ENCODE measurements around the gene DRG1.

DRG1 gene

GRCh38 chr22:31445642-31446041 is 46.2 kb downstream of the DRG1 start:
- Histone ChIP-seq H3K27me3 (ENCODE audit: low read depth, low read length) (no peaks in the 10 kb centered on the region), H3K9me3 (ENCODE audit: insufficient read depth, low read length) (no peaks in the 10 kb centered on the region), H4K20me1 (ENCODE audit: insufficient read depth, low read length) (no peaks in the 10 kb centered on the region), H3K36me3 (replicated peaks; ENCODE audit: low read depth, low read length) (peaks cover 71% of the 10 kb centered on the region), H3K79me2 (ENCODE audit: low read length) (no peaks in the 10 kb centered on the region), H3K4me2 (ENCODE audit: low read length) (no peak overlapping the region), H3K27ac (ENCODE audit: low read length) (no peak overlapping the region), H3K4me1 (ENCODE audit: low read length) (no peaks in the 10 kb centered on the region; the same call in 1 of the 2 replicates), H3K4me3 (ENCODE audit: low read length) (no peak overlapping the region), H2AFZ (ENCODE audit: low read depth, low read length) (no peak overlapping the region), H3K9ac (ENCODE audit: low read length) (no peak overlapping the region)
- TF ChIP-seq CTCF (IDR thresholded peaks at IDR 0.05; ENCODE audit: low read depth, low read length) (no peak), EZH2phosphoT487 (IDR thresholded peaks at IDR 0.05; ENCODE audit: low read depth) (no peak)

GRCh38 chr22:31446208-31446607 is 46.8 kb downstream of the DRG1 start:
- Histone ChIP-seq H3K79me2 (ENCODE audit: low read length) (no peaks in the 10 kb centered on the region), H3K27me3 (ENCODE audit: low read depth, low read length) (no peaks in the 10 kb centered on the region), H3K4me3 (ENCODE audit: low read length) (no peak overlapping the region), H3K36me3 (replicated peaks; ENCODE audit: low read depth, low read length) (peaks cover 69% of the 10 kb centered on the region), H3K9me3 (ENCODE audit: insufficient read depth, low read length) (no peaks in the 10 kb centered on the region), H3K4me1 (ENCODE audit: low read length) (no peaks in the 10 kb centered on the region; the same call in 1 of the 2 replicates), H3K4me2 (ENCODE audit: low read length) (no peak overlapping the region), H4K20me1 (ENCODE audit: insufficient read depth, low read length) (no peaks in the 10 kb centered on the region), H3K27ac (ENCODE audit: low read length) (no peak overlapping the region), H3K9ac (ENCODE audit: low read length) (no peak overlapping the region), H2AFZ (ENCODE audit: low read depth, low read length) (no peak overlapping the region)
- TF ChIP-seq CTCF (IDR thresholded peaks at IDR 0.05; ENCODE audit: low read depth, low read length) (no peak), EZH2phosphoT487 (IDR thresholded peaks at IDR 0.05; ENCODE audit: low read depth) (no peak)

GRCh38 chr22:31446767-31447166 is 47.4 kb downstream of the DRG1 start:
- H3K9me3 ChIP-seq (ENCODE audit: insufficient read depth, low read length), result no peaks in the 10 kb centered on the region
- H3K4me2 ChIP-seq (ENCODE audit: low read length), result no peak overlapping the region
- H3K36me3 ChIP-seq (replicated peaks; ENCODE audit: low read depth, low read length), result peaks cover 69% of the 10 kb centered on the region
- no peaks in the 10 kb centered on the region for H3K27me3 ChIP-seq (ENCODE audit: low read depth, low read length)
- TF ChIP-seq EZH2phosphoT487 (IDR thresholded peaks at IDR 0.05; ENCODE audit: low read depth), result no peak
- H3K4me1 ChIP-seq (ENCODE audit: low read length), result no peaks in the 10 kb centered on the region; the same call in 1 of the 2 replicates
- H2AFZ ChIP-seq (ENCODE audit: low read depth, low read length), result no peak overlapping the region
- no peaks in the 10 kb centered on the region for H4K20me1 ChIP-seq (ENCODE audit: insufficient read depth, low read length)
- H3K4me3 ChIP-seq (ENCODE audit: low read length), result no peak overlapping the region
- no peak overlapping the region for H3K9ac ChIP-seq (ENCODE audit: low read length)
- H3K27ac ChIP-seq (ENCODE audit: low read length), result no peak overlapping the region
- no peaks in the 10 kb centered on the region for H3K79me2 ChIP-seq (ENCODE audit: low read length)

GRCh38 chr22:31447337-31447736 is 47.9 kb downstream of the DRG1 start:
- Histone ChIP-seq H4K20me1 (ENCODE audit: insufficient read depth, low read length) (no peaks in the 10 kb centered on the region), H3K4me2 (ENCODE audit: low read length) (no peak overlapping the region), H3K36me3 (replicated peaks; ENCODE audit: low read depth, low read length) (peaks cover 69% of the 10 kb centered on the region), H3K9ac (ENCODE audit: low read length) (no peak overlapping the region), H3K27ac (ENCODE audit: low read length) (no peak overlapping the region), H3K27me3 (ENCODE audit: low read depth, low read length) (no peaks in the 10 kb centered on the region), H3K9me3 (ENCODE audit: insufficient read depth, low read length) (no peaks in the 10 kb centered on the region), H3K79me2 (ENCODE audit: low read length) (no peaks in the 10 kb centered on the region), H2AFZ (ENCODE audit: low read depth, low read length) (no peak overlapping the region), H3K4me1 (ENCODE audit: low read length) (no peaks in the 10 kb centered on the region; the same call in 1 of the 2 replicates), H3K4me3 (ENCODE audit: low read length) (no peak overlapping the region)
- no peak for TF ChIP-seq EZH2phosphoT487 (IDR thresholded peaks at IDR 0.05; ENCODE audit: low read depth)
- no peak for TF ChIP-seq CTCF (IDR thresholded peaks at IDR 0.05; ENCODE audit: low read depth, low read length)
